Left cardiac atrium (tissue), 4 donors: ENCODE measurements around the gene CFDP1. TPM values are rescaled to one million over a fixed set of nuclear protein-coding genes. Genes with fewer than 3 reads are reported as not detected.

Experiments used
- ATAC-seq, 2 donors: fragments of 200-7000 bp; cut with Tn5 transposase; one replicate each; pipeline ENCODE4 v1.9.1; 2020; ENCODE audit warnings: mild to moderate bottlenecking in 2 of 2, moderate library complexity in 2 of 2
- DNase-seq: peaks from one replicate; pipeline ENCODE4 v3.0.0-alpha.2; 2020
- intact Hi-C, 2 donors: fragments of 100-400 bp; cut with DNase I; formaldehyde crosslinking; loops; one replicate each; pipeline versions ENCODE4 v1.14.1 to v1.15.1; 2022 to 2023
- total RNA-seq, 2 donors: library from RNA; stranded (reverse); fragmentation: NEBNext Ultra II Directional; extraction: Animal tissue kit (Norgen Biotek cat#: 25700); gene quantifications; one replicate each; pipeline ENCODE4 v1.2.1, GENCODE V29; 2021
- donor health status: DM: no; HTN: yes; CAD: no.
- donor health status: DM: no; HTN: yes; CAD: no; lungs with severe emphysema.
- donor health status: DM: yes; HTN: yes; CAD: no.
- donor health status: Dilated cardiomyopathy.

CFDP1 gene
- total RNA-seq, 2 donors from 2014 or later: 31.3 to 32.7 TPM

DNA sequence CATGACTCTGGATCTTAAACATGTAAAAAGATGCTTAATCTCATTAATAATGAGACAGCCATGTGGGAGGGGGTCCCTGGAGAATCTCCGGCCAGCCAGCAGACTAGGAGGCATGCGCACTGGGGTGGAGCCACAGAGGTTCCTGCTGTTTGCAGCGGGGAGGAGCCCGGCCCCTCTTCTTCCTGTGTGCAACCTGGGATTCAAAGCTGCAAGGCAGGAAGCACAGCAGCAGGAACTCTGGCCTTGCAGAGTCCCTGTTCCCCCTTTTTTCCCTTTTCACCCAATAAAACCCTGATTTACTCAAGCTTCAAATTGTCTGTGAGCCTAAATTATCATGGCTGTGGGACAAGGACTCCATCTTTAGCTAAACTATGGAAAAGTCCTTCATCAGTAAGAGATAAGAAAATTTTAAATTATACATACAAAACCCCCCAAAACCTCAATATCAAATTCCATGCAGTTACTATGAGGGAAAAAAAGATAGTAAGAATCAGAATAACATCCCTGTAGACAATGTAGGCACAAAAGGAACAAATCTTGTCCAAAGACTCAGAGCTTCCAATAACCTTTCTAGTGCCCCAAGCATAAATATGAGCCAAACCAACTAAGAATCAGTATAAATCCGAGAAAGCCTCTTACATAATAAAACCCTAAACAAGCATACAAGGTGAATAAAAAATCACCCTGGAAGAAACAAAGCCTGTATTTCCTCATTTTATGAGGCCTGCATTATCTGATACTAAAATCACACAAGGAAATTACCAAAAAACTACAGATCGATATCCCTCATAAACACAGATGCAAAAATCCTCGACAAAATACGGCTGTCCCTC lies 12.1 kb downstream of the CFDP1 start:
- ATAC-seq (peak; percentile 92 to 93), DNase-seq (peak; percentile 87)
- intact Hi-C loops: no loop called here

DNA sequence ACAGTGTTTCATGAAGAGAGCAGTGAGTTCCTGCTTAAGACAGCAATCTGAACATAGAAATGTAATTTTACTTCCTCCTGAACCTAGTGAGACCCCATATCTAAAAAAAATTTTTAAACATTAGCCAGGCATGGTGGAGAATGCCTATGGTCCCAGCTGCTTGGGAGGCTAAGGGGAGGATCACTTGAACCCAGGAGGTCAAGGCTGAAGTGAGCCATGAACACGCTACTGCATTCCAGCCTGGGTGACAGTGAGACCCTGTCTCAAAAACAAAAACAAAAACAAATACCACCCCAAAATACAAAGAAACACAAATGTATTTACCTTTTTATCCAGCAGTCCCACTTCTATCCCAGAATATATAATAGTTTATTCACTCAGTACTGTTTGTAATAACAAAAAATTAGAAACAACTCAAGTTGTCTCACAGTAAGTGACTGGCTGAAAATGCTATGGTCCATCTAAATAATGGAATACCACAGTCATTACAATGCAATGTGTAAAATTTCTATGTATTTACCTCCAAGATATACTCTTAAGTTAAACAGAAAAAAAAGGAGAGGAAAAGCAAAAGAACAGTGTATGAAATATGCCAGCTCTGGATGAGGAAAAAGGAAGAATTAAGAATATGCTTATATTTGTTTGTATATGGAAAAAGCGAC lies 16.3 kb downstream of the CFDP1 start:
- DNase-seq (no peak), ATAC-seq (no peak)
- intact Hi-C loops: no loop called here

DNA sequence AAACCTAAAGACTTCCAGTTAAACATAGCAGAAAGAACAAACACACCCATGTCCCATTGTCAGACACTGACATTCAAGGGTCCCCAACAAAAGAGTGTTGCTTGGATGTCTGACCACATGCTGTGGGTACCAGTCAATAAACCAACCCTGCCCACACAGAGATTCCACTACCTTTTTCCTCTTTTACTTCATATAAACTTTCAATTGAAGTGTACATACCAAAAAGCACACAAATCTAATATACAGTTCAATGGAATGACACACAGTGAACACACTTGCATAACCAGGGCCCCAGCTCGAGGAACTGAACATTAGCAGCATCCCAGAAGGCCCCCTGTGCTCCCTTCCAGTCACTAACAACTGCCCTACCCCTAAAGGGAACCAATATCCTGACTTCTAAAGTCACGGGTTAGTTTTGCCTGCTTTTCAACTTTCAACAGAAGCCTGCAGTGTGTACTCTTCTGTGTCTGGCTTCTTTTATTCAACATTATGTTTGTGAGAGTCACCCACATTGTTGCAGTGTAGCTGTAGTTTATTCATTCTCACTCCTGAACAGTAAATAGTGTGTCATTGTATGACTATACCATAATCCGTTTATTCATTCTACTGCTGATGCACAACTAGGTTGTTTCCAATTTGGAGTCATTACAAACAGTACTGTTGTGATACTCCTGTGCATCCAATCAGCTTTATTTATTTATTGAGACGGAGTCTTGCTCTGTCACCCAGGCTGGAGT lies 18.0 kb downstream of the CFDP1 start:
- intact Hi-C loops: no loop called here
- no peak for ATAC-seq
- no peak for DNase-seq

DNA sequence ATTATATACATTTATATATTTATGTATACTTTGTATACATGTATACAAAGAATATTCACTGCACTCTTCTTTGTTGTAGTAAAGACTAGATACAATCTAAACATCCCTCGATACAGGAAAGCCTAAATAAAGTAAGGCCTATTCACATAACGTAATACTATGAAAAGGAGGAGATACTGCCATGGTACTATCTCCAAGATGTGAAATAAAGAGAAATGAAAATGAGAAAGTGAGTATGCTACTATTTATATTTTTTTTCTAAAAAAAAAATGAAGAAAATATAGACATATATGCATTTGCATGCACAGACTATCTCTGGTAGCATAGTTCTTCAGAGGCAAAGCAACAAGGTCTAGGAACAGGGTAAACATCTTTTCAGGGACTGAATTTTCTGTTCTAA lies 19.4 kb downstream of the CFDP1 start:
- ATAC-seq (no peak), DNase-seq (no peak)
- intact Hi-C loops: no loop called here

DNA sequence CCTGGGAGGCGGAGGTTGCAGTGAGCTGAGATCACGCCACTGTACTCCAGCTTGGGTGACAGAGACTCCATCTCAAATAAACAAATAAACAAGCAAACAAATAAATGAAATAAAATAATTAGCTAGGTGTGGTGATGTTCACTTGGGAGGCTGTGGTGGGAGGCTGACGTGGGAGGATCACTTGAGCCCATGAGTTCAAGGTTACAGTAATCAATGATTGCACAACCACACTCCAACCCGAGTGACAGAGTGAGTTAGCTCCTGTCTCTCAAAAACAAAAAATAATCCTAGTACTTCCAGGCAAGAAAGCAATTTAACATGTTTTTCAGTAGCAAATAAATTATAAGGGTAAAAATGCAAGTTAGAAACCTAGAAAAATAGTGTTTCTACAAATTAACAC lies 26.4 kb downstream of the CFDP1 start:
- intact Hi-C loops: loop anchor here in 1 of 2 donors (10.0 kb wide), 1 partner anchor 202 kb away; the partner anchor contains the start of gene CTRB2
- ATAC-seq (no peak), DNase-seq (no peak)

DNA sequence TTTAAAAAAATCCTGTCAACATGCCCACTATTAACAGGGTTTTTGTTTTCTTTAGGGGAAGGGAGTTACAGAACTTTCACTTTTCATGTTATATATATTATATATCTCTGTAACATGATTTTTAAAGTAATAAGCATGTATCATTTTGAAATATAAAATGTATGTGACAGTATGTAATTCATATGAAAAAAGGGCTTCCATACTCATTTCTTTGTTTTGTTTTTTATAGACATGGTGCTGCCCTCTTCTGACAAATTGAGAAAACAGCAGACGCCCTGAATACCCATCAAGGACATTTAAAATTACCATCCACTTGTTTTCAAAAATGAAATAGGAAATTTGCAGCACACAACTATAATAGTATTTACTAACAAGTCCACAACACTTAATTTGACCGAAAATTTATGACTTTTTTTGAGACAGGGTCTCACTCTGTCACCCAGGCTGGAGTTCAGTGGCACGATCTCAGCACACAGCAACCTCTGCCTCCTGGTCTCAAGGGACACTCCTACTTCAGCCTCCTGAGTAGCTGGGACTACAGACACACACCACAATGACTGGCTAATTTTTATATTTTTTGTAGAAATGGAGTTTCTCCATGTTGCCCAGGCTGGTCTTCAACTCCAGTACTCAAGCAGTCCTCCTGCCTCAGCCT lies 30.4 kb downstream of the CFDP1 start:
- peak; percentile 45 to 54 for ATAC-seq
- intact Hi-C loops: loop anchor here (1.0 to 10.0 kb wide), 2 partner anchors 198 to 204 kb away; partner anchors contain the start of gene CTRB2 (in 1 of the 2)

DNA sequence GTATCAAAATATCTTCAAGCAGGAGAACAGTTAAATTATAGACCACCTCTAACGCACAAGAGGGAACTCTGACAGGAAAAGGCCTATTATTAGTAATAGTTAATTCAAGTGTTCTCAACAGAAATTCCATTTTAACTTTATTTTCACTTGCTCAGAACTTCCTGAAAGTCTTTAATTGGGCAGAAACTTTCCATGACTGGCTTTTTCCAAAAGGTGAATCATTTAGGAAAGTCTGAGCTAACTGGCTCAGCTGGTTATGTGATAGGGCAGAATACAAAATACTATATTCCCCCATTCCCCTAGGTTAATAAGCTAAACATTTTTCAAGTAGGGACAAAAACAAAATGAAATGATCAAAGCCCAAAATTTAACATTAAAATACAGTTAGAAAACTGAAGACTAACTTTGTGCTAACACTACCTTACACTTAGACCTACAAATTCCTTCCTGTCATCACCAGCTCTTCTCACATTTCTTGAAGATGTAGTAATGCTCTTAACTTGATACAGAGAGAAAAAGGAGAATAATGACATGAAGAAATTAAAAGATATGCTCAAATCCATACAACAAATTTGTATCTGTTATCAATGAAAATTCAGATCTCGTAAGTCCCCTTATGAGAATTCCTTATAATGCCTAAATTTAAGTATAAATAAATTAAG lies 31.0 kb downstream of the CFDP1 start:
- no peak for DNase-seq
- peak; percentile 64 to 75 for ATAC-seq
- intact Hi-C loops: loop anchor here (1.0 to 10.0 kb wide), 2 partner anchors 197 to 203 kb away; partner anchors contain the start of gene CTRB2 (in 1 of the 2)

More for the DNA sequence above, 30.4 kb downstream of the CFDP1 start:
- no peak for DNase-seq

DNA sequence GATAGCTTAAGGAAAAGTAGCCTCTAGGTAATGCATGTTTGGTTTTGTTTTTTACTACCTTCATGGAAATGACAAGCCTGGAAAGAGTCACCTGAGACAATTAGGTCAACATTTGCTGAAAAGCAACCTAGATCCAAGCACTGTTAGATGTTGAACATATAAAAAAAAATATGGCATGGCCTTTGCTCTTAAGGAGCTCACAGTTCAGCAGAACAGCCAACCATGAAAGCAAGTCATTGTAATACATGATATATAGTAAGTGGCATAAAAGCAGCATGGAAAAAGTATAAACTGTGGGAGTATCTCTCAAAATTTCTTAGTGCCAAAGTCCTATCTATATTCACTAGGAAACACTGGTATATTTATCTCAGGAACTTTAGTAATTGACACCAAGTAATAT lies 31.6 kb downstream of the CFDP1 start:
- DNase-seq (no peak), ATAC-seq (no peak)
- intact Hi-C loops: loop anchor here (1.0 to 10.0 kb wide), 2 partner anchors 197 to 202 kb away; partner anchors contain the start of gene CTRB2 (in 1 of the 2)

DNA sequence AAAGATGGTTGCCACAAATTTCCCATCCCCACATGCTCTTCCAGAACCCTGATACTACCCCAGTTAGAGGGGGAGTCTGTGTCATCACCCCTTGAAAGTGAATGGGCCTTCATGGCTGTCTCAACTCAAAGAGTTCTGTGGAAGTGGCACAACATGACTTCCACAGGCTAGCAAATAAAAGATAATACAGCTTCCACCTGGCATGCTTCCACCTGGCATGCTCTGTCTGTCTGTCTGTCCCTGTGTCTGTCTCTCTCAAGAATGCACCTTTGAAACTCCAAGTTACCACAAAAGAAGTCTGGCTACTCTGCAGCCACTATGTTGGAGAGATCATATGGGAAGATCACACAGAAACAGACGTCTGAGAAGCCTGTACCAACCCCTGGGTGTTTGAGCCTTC lies 35.0 kb downstream of the CFDP1 start:
- ATAC-seq (peak in 1 of 2 donors; percentile 11), DNase-seq (no peak)
- intact Hi-C loops: no loop called here

DNA sequence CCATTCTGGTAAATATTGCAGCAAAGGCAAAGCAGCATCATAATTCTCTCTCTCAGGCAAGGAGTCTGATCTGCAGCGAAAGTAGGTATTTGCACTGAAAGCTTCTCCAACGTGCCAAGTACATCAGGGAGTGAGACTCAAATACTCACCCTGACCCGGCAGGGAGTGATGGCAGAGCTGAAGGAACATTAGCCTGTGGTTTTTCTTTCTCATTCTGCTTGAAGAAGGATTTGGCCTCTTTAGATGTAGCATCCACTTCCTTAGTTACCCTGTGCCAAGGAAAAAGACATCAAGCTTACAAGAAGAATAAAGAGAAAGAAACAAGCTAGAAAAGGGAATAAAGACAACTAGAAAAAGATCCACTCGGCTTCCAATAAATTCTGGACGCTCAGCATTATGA lies 38.4 kb downstream of the CFDP1 start:
- intact Hi-C loops: no loop called here
- DNase-seq: no peak

DNA sequence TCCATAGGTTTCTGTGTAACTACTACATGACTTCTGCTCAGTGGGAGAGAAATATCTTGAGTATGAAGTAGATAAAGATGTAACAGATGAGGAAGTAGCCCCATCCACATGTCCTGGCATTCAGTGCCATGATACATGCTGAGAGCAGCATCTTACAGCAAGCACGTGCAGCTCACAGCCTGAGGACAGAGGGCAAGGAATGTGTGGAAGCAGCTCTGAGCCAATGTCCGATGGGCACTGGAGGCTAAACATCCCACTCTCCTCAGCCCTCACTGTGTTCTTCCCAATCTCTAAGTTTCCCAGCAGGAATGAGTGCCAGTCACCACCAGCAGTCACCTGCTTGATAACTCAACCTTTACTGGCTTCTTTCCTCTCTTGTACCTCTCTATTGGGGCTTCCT lies 40.4 kb downstream of the CFDP1 start:
- intact Hi-C loops: no loop called here

More for the DNA sequence above, 38.4 kb downstream of the CFDP1 start:
- ATAC-seq: no peak

DNA sequence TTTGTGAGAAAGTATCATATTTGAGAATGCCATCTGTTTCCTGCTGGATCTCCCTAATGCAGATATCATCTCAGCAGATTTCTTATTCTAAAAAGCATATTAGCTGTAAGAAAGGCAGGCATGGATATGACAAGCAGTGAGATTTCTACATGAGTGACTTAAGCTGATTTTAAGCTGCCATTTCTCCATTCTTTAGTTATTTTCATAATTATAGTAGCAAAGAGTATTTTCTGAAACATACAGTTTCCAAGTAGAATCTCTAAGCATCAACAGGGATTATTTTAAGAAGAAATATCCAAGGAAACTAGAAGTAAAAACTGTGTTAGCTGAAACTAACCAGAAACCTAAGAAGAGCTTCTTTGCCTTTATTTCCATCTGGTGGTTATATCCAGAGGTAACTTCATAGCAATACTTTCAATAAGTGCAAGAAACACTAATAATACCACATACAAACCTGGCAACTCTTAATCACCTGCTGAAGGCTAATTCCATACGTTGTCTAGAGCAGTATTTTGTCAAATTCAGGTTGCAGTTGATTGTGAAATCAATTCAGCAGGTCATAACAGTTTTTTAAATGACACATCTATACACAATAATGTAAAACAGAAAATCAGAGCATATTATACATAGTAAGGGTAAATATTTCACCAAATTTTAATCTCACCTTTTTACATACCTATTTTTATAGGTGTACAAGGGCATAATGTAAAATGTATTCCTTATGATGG lies 42.2 kb downstream of the CFDP1 start:
- intact Hi-C loops: no loop called here
- ATAC-seq (no peak), DNase-seq (no peak)

More for the DNA sequence above, 40.4 kb downstream of the CFDP1 start:
- ATAC-seq (peak in 1 of 2 donors; percentile 48), DNase-seq (no peak)

DNA sequence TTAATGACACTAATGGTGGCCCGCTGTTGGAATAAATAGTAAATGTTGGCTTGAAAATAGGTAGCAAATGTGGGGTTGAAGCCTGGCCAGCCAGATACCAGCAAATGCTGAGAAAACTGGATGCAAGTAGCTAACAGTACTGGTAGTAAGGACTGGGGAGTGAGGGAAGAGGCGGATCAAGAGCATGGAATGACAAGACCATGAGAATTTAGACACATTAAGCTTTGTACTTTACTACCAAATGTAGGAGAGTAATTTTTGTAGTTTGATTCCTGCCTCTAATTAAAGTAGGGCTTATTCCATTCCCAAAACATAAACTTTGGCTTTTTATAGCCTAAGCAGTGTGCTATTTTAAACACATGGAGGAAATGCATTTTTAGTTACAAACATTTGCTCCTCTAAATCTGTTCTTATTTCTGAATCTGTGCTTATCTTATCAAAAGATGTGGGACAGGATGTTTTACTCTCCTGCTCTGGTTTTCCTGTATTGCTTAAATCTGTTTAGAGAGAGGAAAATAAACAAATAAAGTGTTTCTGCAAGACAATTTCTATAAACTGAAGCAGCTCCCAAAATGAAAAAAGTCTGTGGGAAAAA lies 44.1 kb downstream of the CFDP1 start:
- intact Hi-C loops: loop anchor here (5.0 kb wide), 3 partner anchors 82 to 192 kb away; no protein-coding TSS in a partner anchor
- no peak for DNase-seq
- no peak for ATAC-seq

DNA sequence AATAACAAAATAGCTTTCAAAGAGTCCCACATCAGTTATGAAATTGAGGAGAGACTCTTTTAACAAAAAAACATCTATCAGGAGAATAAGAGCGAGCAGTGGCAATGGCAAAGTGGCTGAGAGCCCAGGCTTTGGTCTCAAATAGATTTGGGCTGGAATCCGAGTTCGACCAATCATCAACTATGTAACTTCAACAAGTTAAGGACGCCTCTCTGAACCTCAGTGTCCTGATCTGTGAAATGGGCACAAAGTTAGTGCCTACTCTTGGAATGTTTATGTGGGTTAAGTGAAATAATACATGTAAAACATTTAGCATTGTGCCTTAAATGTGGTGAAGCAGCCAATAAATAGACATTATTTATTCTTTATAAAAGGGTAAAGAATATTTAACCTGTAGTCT lies 45.4 kb downstream of the CFDP1 start:
- DNase-seq: no peak
- ATAC-seq: no peak
- intact Hi-C loops: loop anchor here (5.0 kb wide), 3 partner anchors 81 to 191 kb away; no protein-coding TSS in a partner anchor

DNA sequence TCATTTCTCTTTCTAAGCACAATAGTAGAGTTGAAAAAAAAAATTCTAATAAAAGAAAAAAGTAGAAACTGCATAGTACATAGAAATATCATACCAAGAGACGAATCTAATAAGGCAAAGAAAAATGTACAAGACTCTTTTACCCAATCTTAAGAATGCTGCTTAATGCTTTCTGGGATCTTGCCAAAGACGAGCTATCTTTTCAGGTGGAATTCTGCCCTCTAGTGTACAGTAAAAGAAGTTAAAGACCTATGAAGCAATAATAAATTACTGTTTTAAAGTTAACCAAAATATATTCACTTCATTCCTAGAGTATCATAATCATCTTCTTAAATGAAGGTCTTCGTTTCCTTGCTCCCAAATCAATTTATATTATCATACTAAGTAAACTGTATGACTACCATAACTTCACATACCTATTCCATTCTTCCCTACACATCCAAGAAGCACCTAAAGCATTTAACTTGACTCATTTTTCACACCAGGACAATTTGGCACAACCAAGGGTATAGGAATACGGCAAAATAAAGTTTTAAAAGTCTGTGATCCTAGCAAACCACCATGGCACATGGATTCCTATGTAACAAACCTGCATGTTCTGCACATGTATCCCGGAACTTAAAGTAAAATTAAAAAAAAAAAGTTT lies 47.7 kb downstream of the CFDP1 start:
- ATAC-seq (peak in 1 of 2 donors; percentile 46), DNase-seq (no peak)
- intact Hi-C loops: loop anchor here (1.0 to 5.0 kb wide), 4 partner anchors 78 to 188 kb away; no protein-coding TSS in a partner anchor

DNA sequence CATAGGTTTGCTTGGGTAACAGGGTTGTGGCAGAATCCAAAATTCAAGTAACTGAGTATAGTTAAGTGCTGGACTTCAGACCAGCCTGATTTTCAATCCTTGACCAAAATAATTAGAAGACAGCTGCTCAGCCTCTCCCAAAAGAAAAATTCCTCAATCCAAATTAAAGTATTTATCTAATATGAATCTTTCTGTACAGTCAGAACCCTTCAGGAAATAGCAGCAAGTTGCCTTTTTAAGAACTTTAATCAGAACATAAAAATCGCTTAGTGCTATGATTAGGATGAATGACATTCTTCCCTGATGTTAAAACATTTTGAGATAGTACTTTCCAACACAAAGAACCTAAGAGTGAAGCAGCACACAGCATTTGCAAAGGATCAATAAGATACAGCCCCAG lies 50.2 kb downstream of the CFDP1 start:
- intact Hi-C loops: no loop called here
- ATAC-seq: no peak
- no peak for DNase-seq

DNA sequence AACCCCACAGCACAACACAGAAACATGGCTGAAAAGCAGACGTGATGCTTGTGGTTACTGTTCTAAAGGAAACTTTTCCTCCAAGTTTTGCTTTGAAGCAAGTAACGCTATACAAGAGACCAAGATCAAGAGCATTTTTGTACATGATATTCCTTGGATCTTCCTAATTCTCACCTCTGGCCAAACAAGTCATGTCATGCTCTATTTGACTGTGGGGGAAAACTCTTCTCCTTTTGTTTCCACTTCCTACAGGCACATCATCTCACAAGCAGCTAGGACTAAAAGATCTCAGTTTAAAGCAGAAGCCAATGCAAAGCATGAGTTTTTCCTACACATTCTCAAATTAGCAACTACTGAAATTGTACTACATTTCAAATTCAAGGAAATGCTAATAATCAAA lies 50.7 kb downstream of the CFDP1 start:
- ATAC-seq: no peak
- intact Hi-C loops: no loop called here

More for the DNA sequence above, 50.7 kb downstream of the CFDP1 start:
- DNase-seq: no peak
